ENCODE data around the gene KRCC1. TPM values are rescaled to one million over a fixed set of nuclear protein-coding genes. Genes with fewer than 3 reads are reported as not detected.

Gene KRCC1
- total RNA-seq, 4 donors from 2014 or later, result 20.0 to 29.5 (median 27.2) TPM

GRCh38 chr2:88036182-88036581 is 19.4 kb downstream of the KRCC1 start:
- in situ Hi-C loops (cut with MboI; ENCODE audit: low sequenced_read_pairs in 4 of 4), result no loop called here

GRCh38 chr2:88032070-88032702 is 23.4 kb downstream of the KRCC1 start:
- Histone ChIP-seq H3K4me3 (no peak overlapping the region), H3K27me3 (no peaks in the 10 kb centered on the region), H3K9me3 (no peaks in the 10 kb centered on the region), H3K27ac (no peak overlapping the region), H3K4me1 (peaks cover 11 to 15% of the 10 kb centered on the region in 2 donors), H3K36me3 (peaks cover 0 to 62% of the 10 kb centered on the region in 2 donors)
- ATAC-seq, result no peak
- intact Hi-C loops (cut with DNase I; ENCODE audit: low total_unique reads) (no loop called here), in situ Hi-C loops (cut with MboI; ENCODE audit: low sequenced_read_pairs in 4 of 4) (no loop called here)
- no peak for DNase-seq
- TF ChIP-seq POLR2A (IDR thresholded peaks at IDR 0.05), result no peak
- no peak for TF ChIP-seq CTCF (IDR thresholded peaks at IDR 0.05 in 4 of 5, conservative IDR thresholded peaks at IDR 0.05 in 1 of 5)

More at GRCh38 chr2:88036182-88036581, 19.4 kb downstream of the KRCC1 start:
- peaks cover 0 to 33% of the 10 kb centered on the region in 2 donors for H3K36me3 ChIP-seq
- DNase-seq (no peak), ATAC-seq (peak in 1 of 2 donors; percentile 60)
- intact Hi-C loops (cut with DNase I; ENCODE audit: low total_unique reads), result no loop called here
- H3K4me3 ChIP-seq, result no peak overlapping the region
- no peaks in the 10 kb centered on the region for H3K27me3 ChIP-seq
- H3K27ac ChIP-seq, result peak overlapping the region in 3 of 4 donors; percentile 20 to 43 (median 25)
- no peak for TF ChIP-seq CTCF (IDR thresholded peaks at IDR 0.05 in 4 of 5, conservative IDR thresholded peaks at IDR 0.05 in 1 of 5)
- no peak for TF ChIP-seq POLR2A (IDR thresholded peaks at IDR 0.05)
- H3K9me3 ChIP-seq, result no peaks in the 10 kb centered on the region
- peaks cover 11 to 17% of the 10 kb centered on the region in 2 donors for H3K4me1 ChIP-seq

GRCh38 chr2:88028931-88029330 is 26.7 kb downstream of the KRCC1 start:
- intact Hi-C loops (cut with DNase I; ENCODE audit: low total_unique reads) (no loop called here), in situ Hi-C loops (cut with MboI; ENCODE audit: low sequenced_read_pairs in 4 of 4) (no loop called here)
- DNase-seq, result no peak
- H3K36me3 ChIP-seq, result peaks cover 0 to 59% of the 10 kb centered on the region in 2 donors
- H3K9me3 ChIP-seq, result no peaks in the 10 kb centered on the region
- no peaks in the 10 kb centered on the region for H3K4me1 ChIP-seq
- TF ChIP-seq POLR2A (IDR thresholded peaks at IDR 0.05), result no peak
- TF ChIP-seq CTCF (IDR thresholded peaks at IDR 0.05 in 4 of 5, conservative IDR thresholded peaks at IDR 0.05 in 1 of 5), result no peak
- no peak overlapping the region for H3K27ac ChIP-seq
- no peaks in the 10 kb centered on the region for H3K27me3 ChIP-seq
- ATAC-seq, result no peak
- no peak overlapping the region for H3K4me3 ChIP-seq

GRCh38 chr2:88027697-88028389 is 27.7 kb downstream of the KRCC1 start:
- no peaks in the 10 kb centered on the region for H3K9me3 ChIP-seq
- intact Hi-C loops (cut with DNase I; ENCODE audit: low total_unique reads) (no loop called here), in situ Hi-C loops (cut with MboI; ENCODE audit: low sequenced_read_pairs in 4 of 4) (no loop called here)
- TF ChIP-seq POLR2A (IDR thresholded peaks at IDR 0.05), result no peak
- no peak for TF ChIP-seq CTCF (IDR thresholded peaks at IDR 0.05 in 4 of 5, conservative IDR thresholded peaks at IDR 0.05 in 1 of 5)
- H3K27ac ChIP-seq, result no peak overlapping the region
- no peak for DNase-seq
- H3K4me1 ChIP-seq, result no peaks in the 10 kb centered on the region
- H3K36me3 ChIP-seq, result peaks cover 0 to 51% of the 10 kb centered on the region in 2 donors
- H3K27me3 ChIP-seq, result no peaks in the 10 kb centered on the region
- no peak for ATAC-seq
- H3K4me3 ChIP-seq, result no peak overlapping the region
